GM12874 (cell line): Measurements from ENCODE around the gene RIMBP2.

Source experiments
- CTCF ChIP-seq: IDR thresholded peaks from 2 replicates; pipeline ENCODE4 v1.5.1; 2011; ENCODE audit warnings: low read depth, mild to moderate bottlenecking, control low read depth, low read length, moderate library complexity; ENCODE audit not compliant: insufficient read depth

The RIMBP2 gene

DNA sequence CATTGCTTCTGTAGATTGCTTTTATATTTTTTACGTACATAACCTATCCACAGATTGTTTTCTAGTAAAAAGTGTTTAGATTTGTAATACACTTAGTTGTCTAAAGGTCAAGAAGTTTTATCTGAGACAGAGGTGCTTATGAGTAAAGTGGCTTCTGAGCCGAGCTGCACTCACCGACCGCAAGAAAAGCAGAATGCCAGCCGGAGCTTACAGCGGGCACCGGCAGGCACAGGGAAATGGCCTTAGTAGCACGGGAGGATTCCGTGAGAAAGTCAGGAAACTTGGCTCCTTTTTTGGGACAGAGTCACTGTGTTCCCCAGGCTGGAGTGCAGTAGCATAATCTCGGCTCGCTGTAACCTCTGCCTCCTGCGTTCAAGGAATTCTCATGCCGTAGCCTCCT lies 348.6 kb downstream of the RIMBP2 start:
- no peak for TF ChIP-seq CTCF

DNA sequence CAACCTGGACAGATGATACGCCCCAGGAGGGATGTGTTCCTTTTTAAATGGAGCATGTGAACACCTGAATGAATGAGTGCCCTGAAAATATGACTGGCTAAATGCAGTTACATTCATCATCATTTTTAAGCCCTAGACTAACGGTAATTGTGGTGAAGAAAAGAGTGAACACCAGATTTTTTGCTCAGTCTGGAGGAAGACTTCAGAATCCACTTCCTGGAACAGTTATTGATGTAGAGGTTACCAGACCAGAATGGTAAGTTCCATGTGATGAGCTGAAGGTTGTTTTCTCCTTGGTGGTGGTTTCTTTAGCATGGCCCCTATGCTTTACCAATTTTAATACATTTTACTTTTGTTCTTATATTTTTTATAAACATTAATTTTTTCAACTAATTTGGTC lies 349.1 kb downstream of the RIMBP2 start:
- no peak for TF ChIP-seq CTCF

- no peak for TF ChIP-seq CTCF
These were observed 349.9 kb downstream of the RIMBP2 start for GRCh38 chr12:130366159-130366558.

GRCh38 chr12:130364578-130364977 lies 351.5 kb downstream of the RIMBP2 start:
- TF ChIP-seq CTCF: no peak

GRCh38 chr12:130362060-130362459 lies 354.0 kb downstream of the RIMBP2 start:
- no peak for TF ChIP-seq CTCF

DNA sequence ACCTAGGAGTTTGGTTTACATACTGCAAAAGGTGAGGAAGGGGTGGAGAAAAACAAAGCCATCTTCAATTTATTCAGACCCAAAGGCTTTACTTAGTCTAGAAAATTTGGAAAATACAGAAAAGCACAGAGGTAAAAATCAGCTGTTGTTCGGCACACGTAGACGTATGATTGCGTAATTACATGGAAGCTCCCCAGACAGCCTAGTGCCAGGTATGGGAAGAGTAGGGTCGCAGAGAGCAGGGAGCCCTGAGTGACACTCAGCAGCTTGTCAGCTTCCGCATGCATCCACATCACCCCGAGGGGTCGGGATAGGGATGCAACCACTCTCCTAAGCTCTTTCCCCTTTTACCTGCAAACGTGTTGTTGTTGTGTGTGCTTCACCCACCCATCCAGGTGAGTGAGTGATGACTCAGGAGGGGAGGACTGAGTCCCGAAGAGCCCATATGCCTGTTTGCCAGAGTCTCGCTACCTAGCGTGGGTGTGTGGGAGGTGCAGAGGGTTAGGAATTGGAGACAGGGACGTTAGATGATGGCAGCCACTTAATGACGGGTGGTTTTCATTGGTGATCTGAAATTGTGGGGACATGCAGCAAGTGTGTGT lies 358.3 kb downstream of the RIMBP2 start:
- TF ChIP-seq CTCF: no peak

DNA sequence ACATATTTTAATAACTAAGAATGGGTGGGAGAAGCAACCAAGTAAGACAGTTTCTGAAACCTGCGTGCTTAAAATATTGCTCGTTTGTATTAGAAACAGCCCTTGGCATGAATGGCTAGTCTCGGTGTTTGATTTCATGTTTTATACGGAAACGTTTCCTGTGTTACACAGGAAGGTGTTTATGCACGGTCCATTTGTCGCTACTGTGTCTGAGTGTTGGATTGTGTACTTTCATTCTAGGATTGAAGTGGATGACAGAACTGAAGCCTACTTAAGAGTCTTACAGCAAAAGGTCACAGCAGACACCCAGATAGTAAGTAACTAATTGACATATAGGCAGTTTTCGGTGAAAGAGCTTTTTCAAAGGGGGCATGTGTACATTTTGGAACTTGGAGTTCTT lies 358.9 kb downstream of the RIMBP2 start:
- no peak for TF ChIP-seq CTCF
